SKM-1 treated with dmso at 0.1 percent for 144 hours (cell line): ENCODE measurements around the gene IFNGR2.
A peak's percentile ranks its signal among the peaks of the same experiment; 100 is the strongest.
"Not testable (repeated sequence)": the region's sequence is repeated elsewhere in the genome, so short reads cannot be mapped to it uniquely, and the experiment has no call there.

Source experiments
- DNase-seq: peaks from one replicate; lab custom pipeline; 2025; ENCODE audit not compliant: unreplicated experiment; lab: John Stamatoyannopoulos, UW

Gene IFNGR2

DNA sequence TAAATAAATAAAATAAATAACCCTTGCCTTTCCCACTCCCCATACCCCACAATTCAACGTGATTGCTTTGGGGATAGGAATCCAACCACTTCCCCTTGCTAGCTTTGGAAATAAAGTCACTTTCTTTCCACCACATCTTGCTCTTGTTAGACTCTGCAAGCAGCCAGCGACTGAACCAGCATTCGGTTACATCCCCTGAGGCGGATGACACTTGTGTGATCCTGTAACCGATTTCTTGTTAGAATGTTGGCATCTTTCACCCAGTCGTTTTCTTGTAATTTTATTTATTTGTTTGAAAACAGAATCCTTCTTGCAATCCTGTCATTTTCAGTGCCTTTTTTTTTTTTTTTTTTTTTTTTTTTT, 1.6 kb upstream of the IFNGR2 start:
- peak; percentile 62 for DNase-seq

DNA sequence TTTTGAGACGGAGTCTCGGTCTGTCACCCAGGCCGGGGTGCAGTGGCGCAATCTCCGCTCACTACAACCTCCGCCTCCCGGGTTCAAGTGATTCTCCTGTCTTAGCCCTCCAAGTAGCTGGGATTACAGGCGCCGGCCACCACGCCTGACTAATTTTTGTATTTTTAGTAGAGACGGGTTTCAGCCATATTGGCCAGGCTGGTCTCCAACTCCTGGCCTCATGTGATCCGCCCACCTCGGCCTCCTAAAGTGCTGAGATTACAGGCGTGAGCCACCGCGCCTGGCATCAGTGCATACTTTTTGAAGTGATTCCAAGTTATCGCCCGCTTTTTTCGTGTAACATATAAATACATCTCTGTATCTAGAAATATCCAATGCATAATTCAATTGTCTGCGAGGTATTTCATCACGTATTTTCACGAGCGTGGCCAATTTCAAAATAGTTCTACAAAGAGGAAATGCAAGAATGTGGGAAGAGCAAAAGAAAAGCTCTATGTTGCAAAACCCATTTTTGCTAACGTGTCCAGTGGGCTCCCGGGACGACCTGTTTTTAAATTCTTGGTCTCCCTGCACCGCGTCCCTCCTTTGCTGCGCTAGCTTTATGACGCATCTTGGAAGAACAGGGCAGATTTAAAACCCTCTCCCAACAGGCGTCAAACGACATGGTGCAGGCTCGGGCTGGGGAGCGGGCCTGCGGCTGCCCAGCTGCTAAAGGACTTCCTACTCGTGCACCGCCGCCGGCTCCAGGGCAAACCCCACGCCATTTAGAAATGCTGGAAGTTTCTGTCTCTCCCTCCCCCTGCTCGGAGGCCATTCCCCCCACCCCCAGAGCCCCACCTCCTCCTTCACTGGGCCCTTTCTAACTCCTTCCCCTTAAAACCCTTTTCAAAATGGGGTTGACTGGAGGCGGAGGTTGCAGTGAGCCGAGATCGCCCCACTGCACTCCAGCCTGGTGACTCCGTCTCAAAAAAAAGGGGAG, 923 bp upstream of the IFNGR2 start:
- DNase-seq = peak; percentile 88

DNA sequence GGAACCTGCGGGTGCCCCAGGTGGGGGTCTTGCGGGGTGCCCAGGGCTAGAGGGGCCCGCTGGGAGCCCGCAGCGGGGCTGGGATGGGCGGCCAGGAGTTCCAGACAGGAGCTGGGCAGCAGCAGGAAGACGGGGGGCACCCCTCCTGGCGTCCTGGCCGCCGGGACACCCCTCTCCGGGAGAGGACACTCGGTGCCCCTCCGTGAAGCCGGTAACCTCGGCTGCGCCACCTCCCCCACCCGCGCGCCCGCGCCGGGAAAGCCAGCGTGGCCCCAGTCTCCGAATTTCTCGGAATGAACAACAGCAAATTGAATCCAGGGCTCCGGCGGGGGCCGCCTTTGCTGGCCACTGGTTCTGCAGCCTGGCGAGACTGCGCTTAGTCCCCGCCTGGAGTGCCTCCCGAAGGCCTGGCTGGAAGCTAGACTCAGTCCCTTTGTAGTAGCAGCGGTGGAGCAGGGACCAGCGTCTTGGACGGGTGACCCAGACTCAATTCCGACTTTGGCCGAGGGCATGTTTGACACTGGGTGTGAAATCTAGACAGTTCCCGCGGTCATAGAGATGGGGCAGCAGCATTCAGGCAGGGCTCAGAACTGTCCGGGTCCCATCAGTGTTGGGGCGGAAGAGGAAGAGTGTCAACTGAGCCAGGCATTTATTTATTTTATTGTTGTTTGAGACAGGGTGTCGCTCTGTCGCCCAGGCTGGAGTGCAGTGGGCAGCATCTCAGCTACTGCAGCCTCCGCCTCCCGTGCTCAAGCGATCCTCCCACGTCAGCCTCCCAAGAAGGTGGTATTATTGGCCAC, 773 bp downstream of the IFNGR2 start:
- no peak for DNase-seq

DNA sequence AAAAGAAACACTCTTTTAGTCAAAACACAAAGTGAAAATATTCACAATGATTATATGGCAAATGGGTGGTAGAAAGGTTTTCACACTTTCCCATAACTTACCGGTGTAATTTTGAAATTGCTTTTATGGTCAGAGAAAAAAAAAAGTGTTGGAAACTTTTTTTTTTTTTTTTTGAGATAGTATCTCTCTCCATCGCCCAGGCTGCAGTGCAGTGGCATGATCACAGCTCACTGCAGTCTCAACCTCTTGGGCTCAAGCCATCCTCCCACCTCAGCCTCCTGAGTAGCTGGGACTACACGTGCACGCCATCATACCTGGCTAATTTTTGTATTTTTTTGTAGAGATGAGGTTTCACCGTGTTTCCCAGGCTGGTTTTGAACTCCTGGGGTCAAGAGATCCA, 3.3 kb downstream of the IFNGR2 start:
- no peak for DNase-seq

DNA sequence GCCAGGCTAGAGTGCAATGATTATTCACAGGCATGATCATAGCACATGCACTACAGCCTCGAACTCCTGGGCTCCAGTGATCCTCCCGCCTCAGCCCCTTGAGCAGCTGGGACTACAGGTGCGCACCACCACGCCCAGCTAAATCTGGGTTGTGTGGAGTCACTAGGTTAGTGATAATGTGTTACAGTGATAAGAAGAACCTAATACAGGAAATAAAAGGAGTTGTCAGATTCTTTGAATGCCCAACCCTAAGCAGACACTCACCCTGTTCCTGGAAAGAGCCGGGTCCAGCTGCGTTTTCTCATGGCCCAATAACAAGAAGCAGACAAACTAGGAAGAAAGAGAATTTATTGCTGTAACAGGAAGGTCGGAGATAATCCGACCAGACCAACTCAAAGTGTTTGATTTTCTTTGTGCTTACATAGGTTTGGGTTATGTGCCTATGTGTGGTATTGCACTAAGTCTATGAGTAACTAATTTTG, 8.8 kb downstream of the IFNGR2 start:
- DNase-seq = no peak

DNA sequence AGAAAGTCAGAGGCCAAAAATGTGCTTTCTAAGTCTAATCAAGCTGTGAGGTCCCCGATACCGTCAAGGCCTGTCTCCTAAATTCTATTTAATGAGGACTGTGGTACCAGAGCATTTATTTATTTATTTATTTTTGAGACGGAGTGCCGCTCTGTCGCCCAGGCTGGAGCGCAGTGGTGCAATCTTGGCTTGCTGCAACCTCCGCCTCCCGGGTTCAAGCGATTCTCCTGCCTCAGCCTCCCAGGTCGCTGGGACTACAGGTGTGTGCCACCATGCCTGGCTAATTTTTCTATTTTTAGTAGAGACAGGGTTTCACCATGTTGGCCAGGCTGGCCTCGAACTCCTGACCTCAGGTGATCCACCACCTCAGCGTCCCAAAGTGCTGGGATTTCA, 9.2 kb downstream of the IFNGR2 start:
- DNase-seq = not testable (repeated sequence)

DNA sequence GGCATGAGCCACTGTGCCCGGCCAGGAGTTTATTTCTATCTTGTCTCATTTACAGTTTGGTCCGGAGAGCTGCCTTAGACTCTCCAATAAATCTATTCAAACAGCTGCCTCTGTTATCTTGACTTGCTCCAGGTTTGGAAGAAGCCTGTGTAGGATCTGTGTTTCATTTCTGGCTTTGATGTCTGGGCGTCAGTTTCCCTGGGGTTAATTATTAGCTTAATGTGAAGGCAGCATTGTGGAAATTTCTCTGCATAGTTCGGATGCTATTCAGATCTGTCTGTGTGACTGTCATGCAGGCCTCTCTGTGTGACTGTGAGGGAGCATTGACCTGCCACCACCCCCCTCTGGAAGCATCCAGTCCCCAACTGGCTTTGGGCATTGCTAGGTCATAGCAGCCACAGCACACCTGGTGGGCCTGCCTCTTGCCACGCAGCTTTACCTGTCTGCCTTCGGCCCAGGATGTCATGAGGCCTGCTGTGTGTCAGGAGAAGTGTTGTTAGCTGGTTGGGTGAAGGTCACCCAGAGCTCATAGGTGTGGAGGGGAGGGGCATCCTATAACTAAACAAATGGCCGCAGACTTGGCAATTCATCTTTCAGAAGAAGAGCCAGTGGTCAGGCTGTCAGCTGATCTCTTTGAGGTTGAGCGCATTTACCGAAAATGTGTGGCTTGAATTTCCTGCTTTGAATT, 9.8 kb downstream of the IFNGR2 start:
- no peak for DNase-seq

DNA sequence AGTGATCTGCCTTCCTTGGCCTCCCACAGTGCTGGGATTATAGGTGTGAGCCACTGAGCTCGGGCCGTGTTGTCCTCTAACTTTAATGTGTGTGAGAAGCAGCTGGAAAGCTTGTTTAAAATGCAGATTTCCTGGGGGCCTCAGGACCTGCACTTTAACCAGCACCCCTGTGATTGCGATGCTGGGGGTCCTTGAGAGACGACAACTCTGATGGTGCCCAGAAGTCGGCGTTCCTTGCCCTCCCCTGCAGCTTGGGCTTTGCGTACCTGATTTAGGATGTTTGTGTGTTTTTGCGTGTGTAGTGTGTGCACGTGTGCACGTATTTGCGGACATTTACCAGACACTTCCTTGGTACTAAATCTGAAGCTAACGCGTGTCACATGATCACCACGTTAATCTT, 10.9 kb downstream of the IFNGR2 start:
- DNase-seq = no peak

DNA sequence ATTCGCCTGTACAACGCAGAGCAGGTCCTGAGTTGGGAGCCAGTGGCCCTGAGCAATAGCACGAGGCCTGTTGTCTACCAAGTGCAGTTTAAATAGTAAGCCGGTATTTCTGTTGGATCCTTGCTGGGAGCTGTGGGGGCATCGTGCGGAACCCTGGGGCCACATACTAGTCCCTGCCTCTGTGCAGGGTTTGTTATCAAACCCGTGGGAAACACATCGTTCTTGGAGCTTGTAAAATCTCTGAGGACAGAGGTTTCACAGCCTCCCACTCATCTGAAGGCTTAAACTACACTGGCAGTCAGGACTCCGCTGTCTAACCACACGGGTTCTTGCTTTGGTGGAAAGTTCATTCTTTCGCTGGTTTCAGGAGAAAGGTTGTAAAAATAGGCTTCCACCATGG, 11.7 kb downstream of the IFNGR2 start:
- DNase-seq = no peak

DNA sequence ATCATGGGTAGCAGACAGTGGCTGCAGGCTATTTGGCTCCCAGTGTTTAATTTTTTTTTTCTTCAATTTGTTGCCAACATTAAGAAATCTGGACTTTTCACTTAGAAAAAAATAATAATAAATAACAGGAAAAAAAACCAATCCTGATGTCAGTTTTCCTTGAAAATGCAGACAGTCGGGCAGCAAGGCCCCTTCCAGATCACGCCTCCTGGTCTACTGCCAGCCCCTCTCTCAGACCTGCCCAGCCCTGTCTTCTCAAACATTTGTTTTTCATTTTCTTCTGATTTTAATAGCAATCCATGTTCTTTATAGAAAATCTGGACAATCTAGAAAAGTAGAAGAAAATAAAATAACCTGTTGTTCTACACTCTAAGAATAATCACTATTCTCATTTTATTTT, 15.5 kb downstream of the IFNGR2 start:
- DNase-seq = no peak

DNA sequence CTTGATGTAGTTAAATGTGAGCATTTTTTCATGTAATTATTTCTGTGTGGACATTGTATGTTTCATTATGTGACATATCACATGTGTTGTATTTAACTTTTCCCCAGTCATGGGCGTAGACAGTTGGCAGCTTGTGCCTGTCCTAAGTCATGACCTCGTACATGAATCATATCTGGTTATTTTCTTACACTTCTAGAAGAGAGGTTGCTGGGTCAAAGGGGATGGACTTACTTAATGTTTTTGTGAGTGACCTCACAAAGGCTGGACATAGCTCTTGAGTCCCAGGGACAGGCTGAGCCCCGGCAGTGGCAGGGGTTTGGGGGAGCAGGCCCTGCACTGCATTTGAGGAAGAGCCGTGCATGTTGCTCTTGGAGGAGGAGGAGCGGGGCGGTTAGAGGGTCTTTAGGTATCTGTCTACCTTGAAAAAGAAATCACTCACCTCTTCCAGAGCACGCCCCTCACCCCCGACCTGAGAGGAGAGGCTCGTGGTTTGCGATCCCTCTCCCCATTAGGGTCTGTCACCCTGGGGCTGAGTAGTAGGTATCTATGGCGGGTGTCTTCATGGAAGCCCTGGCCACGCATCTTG, 16.4 kb downstream of the IFNGR2 start:
- DNase-seq = no peak

DNA sequence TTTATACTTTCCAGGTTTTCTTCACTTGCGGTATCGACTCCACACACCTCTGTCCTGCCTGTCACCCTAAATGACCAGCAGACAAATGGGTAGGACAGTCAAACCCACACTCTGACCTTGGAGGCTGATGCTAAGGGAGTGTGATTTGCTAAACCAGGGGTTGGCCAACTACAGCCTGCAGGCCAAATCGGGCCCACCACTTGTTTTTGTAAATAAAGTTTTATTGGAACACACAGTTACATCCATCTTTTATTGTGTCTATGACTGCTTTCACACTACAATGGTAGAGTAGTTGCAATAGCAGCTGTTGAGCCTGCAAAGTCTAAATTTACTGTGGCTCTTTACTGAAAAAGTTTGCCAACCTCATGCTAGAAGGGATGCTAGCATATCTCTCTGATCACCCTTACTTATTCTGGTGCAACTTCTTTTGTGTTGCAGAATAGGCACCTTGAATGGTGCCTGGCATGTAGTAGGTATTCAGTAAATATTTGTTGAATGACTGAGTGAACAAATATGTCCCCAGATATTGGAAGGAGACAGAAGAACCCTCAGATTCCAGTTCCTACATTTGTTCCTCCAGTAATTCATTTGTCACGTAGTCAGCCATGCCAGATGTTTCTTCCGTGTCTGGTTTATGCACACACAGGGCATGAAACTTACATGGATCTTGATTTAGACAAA, 18.6 kb downstream of the IFNGR2 start:
- DNase-seq = no peak

DNA sequence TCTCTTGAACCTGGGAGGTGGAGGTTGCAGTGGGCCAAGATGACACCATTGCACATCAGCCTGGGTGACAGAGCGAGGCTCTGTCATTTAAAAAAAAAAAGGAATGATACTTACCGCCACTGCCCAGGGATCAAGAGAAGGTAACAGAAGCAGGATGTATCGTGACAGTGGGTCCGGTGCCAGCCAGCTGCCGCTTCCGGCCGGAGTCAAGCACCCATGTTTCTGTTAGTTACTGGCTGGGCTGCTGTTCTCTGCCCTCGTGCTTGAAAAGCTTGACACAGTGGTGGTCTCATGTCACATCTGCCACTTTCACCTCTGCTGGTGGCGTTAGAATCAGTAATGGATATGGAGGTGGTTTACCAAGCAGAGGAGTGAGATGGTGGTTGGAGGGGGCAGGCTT, 21.0 kb downstream of the IFNGR2 start:
- DNase-seq = no peak

DNA sequence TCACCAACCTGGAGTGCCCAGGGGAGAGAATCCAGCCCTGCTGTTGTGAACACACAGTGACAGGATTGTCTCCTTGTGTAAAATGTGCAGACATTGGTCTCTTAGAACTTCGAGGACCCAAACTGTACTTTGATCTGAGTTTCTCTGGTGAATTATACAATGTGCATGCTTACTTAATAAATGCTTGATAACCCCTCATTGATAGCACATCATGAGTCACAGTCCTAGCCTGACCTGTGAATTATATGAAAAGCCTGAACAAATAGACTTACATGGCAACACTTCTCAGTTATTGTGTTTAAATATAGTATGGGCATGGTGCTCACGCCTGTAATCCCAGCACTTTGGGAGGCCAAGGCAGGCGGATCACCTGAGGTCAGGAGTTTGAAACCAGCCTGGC, 22.6 kb downstream of the IFNGR2 start:
- no peak for DNase-seq

DNA sequence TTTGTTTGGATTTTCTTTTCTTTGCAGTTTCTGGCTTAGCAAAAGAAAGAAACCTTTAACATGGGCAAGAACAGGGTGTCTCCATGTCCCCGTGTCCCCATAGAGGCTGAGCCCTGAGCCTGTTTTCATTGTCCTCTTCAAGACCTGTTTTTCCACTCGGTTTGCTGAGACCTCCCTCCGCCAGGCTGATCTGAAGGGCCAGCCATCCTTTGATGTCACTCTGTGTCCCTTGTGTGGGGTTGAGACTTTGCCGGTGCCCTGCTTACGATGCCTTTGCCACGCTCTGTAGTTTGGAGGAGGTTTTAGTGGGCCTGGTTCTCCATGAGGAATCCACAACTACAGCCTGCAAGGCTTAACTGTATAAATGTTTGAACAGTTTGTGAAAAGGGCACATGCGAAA, 23.8 kb downstream of the IFNGR2 start:
- DNase-seq = no peak

DNA sequence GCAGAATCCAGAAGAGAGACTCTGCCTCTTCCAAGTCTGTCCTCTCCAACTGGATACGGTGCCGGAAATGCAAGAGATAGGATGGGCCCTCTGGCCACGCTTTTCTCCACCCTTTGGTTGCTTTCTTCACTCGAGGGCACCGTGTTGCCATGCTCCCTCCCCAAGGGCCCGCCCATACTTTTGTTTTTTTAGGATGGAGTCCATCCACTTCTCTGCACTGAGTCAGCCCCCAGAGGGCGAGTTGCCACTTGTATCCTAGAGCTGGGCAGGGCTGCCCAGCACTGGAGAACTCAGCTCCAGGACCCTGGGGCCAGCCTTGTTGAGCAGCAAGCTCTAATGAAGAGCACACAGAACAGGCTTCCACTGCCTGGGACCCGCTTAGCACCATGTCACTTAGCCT, 25.5 kb downstream of the IFNGR2 start:
- DNase-seq = no peak

DNA sequence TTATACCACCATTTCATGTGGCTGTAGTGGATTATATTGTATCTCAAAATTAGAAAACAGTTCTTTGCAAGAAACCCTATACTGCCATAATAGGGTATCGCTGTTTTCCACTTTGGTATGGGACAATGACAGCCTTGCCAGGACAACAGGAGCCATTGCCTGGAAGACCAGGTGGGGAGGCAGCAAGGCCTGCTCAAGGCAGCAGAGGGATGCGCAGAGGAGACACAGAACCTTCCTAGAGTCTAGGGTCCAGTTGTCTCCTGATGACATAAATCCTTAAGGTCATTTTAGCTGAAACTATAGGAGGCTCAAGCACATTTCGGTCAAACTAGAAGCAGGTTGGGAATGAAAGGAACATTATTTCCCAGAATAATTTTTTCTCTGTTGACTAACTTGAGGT, 27.6 kb downstream of the IFNGR2 start:
- no peak for DNase-seq

DNA sequence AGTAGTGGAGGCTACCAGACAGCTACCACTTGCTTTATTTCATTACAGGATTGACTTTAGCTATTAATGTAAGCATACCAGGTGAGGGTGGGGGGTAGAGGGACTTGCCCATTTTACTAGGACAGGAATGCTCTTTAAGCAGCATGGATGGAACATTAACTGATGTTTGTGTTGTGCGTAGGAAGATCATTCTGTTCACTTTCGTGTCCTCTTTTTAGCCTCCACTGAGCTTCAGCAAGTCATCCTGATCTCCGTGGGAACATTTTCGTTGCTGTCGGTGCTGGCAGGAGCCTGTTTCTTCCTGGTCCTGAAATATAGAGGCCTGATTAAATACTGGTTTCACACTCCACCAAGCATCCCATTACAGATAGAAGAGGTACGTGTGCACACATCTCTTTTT, 29.3 kb downstream of the IFNGR2 start:
- DNase-seq = no peak

DNA sequence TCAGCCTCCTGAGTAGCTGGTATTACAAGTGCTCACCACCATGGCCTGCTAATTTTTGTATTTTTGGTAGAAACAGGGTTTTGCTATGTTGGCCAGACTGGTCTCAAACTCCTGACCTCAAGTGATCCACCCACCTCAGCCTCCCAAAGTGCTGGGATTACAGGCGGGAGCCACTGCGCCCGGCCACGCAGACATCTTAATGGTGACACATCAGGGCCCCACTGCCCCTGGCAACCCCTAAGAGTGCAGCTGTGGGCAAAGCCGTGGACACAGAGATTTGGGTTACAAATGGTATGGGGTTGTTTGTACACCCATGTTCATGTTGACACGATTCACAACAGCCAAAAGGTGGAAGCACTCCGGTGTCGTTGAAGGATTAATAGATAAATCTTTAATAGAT, 29.8 kb downstream of the IFNGR2 start:
- DNase-seq = no peak

DNA sequence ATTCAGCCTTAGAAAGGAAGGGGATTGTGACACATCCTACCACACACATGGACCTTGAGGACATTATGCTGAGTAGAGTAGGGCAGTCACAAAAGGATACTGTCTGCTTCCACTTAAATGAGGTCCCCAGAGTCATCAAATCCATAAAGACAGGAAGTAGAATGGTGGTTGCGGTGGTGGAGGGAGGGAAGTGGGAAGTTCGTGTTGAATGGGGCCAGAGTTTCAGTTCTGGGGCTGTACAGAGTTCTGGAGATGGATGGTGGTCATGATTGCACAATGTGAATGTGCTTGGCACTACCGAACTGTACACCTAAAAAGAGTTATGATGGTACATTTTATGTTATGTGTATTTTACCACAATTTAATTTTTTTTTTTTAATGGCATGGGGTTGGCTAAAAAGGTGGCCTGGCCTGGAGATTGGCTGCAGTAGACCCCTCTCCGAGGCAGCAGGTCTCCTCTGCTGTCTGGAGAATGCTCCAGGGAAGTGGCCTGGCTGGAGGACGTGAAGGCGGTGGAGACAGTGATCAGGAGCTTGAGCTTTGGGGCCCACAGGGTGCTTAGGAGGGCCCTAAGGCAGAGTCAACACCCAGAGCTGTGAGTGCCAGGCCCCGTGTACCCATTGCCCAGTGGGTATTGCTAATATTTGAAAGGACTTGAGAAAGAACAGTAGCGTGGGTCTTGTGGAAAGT, 30.4 kb downstream of the IFNGR2 start:
- DNase-seq = peak; percentile 79
